GM10266 (cell line): ENCODE results near the gene SHROOM2.

ENCODE experiments used
- DNase-seq: peaks from one replicate; pipeline ENCODE4 v3.0.0; 2012; ENCODE audit errors: extremely low spot score
- TF ChIP-seq, protein P1 (sequence below): IDR thresholded peaks from 2 replicates; pipeline ENCODE4 v1.5.1; 2012; ENCODE audit warnings: mild to moderate bottlenecking, low read depth; ENCODE audit not compliant: control insufficient read depth, insufficient read depth; ENCODE audit errors: missing control alignments

Gene SHROOM2

DNA sequence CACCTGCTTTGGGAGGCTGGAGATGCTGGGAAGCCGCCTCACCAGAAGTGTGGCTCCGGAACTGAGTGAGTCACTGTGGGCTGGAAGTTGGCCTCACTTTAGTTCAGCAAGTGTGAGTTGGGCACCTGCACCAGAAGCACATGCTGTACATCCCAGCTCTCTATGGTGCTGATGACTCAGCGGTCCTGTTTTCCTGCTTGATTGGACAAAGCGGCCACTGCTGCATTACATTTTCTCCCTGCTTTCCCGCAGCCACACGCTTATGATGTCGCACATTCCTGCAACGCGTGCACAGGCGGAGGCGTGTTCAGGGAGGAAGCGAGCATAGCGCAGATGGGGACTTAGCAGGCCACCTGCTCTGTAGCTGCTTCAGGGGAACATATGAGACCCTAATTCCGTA lies 154.2 kb downstream of the SHROOM2 start:
- DNase-seq = no peak
- TF ChIP-seq, protein P1, sequence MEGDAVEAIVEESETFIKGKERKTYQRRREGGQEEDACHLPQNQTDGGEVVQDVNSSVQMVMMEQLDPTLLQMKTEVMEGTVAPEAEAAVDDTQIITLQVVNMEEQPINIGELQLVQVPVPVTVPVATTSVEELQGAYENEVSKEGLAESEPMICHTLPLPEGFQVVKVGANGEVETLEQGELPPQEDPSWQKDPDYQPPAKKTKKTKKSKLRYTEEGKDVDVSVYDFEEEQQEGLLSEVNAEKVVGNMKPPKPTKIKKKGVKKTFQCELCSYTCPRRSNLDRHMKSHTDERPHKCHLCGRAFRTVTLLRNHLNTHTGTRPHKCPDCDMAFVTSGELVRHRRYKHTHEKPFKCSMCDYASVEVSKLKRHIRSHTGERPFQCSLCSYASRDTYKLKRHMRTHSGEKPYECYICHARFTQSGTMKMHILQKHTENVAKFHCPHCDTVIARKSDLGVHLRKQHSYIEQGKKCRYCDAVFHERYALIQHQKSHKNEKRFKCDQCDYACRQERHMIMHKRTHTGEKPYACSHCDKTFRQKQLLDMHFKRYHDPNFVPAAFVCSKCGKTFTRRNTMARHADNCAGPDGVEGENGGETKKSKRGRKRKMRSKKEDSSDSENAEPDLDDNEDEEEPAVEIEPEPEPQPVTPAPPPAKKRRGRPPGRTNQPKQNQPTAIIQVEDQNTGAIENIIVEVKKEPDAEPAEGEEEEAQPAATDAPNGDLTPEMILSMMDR = no peak

DNA sequence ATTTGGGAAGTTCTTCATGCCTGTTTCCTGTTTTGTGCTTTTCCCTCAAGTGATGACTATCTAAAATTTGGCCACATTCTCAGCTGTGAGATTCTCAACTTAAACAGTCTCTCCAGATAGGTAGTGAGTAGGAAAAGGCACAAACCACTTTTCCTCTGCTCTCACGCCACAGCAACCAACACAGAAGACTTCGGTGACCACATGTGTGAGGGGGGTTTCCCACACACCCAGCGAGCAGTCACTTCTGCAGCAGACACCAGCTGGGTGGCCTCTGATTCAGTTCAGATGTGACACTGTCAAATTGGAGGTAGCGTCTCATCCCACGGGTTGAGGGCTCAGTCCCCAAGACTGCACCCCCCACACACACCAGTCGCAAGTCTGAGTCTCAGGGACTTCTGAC lies 155.9 kb downstream of the SHROOM2 start:
- TF ChIP-seq, protein P1 = no peak
- DNase-seq = peak; percentile 67

DNA sequence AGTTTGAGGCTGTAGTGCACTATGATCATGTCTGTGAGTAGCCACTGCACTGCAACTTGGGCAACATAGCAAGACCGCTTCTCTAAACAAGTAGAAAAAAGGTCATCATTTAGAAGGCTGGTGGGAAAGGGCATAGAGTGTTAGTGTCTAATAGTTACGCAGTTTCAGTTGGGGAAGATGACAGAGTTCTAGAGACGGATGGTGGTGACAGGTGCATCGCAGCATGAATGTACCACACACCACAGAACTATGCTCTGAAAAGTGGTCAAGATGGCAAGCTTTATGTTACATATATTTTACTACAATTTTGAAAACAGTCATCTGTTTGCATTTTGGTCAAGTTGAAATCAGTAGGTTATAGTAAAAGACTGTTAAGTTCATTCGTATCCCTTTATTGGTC lies 157.2 kb downstream of the SHROOM2 start:
- no peak for DNase-seq
- TF ChIP-seq, protein P1 = no peak

DNA sequence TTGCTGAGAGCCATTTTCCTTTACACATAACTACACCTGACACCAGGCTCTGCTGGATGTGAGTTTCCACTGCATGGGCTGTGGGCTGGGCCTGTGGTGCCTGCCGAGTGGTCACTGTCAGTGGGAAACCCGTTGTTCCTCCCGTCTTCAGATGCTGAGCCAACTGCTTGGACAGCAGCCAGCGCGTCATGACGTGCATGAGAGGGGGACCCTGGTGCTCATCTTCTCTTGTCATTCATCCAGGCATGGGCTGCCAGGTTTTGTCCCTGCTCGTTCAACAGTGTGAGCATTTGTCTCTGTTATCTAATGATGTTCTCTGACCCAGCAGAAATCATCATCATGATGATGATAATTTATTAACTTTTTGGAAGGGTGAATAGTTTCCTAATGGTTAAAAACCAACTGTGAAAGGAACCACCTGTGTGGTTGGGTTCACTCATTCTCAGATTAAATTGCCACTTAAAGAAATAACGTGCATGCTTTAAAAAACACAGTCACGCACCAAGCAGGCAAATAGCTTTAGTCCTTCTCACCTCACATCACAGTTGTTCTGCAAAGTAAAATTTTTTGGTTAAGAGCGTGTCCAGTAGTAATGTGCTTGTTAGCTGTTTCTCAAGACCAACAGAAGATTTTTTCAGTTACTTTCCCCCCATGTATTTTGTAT lies 161.0 kb downstream of the SHROOM2 start:
- TF ChIP-seq, protein P1 = no peak
- no peak for DNase-seq

DNA sequence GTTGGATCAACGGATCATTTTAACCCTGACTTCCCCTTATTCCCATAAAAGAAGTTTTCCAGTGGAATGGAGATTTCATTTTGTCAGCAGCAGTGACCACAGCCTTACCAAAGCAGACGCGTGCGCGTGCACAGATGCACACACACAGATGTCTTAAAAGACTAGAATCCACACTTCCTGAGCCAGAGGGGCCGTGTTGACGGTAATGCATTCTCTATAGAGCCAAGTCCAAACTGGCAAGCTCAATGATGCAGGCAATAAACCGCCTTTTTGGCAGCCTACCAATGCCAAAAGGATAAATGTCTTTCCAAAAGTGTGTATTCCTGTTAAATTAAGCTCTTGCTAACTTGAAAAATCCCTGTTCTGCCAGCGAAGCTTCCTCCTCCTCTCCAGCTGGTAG lies 162.2 kb downstream of the SHROOM2 start:
- TF ChIP-seq, protein P1 = no peak
- DNase-seq = no peak

DNA sequence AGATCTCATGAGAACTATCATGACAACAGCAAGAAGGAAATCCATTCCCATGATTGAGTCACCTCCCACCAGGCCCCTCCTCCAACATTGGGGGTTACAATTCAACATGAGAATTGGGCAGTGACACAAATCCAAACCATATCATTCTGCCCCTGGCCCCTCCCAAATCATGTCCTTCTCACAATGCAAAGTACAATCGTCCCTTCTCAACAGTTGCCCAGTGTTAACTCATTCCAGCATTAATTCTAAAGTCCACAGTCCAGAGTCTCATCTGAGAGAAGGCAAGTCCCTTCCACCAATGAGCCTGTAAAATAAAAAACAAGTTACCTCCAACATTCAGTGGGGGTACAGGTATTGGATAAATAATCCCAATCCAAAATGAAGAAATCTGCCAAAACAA lies 166.1 kb downstream of the SHROOM2 start:
- TF ChIP-seq, protein P1 = no peak
- DNase-seq = no peak

DNA sequence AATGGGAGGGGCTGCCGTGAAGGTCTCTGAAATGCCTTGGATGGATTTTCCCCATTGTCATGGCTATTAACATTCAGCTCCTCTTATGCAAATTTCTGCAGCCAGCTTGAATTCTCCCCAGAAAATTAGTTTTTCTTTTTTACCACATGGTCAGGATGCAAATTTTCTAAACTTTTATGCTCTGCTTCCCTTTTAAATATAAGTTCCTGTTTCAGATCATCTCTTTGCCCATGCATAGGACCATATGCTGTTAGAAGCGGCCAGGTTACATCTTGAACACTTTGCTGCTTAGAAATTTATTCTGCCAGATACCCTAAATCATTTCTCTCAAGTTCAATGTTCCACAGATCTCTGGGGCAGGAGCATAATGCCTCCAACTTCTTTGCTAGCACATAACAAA lies 167.2 kb downstream of the SHROOM2 start:
- TF ChIP-seq, protein P1 = no peak
- DNase-seq = no peak
